Measurements from ENCODE around the gene FTSJ3.

The FTSJ3 gene

DNA sequence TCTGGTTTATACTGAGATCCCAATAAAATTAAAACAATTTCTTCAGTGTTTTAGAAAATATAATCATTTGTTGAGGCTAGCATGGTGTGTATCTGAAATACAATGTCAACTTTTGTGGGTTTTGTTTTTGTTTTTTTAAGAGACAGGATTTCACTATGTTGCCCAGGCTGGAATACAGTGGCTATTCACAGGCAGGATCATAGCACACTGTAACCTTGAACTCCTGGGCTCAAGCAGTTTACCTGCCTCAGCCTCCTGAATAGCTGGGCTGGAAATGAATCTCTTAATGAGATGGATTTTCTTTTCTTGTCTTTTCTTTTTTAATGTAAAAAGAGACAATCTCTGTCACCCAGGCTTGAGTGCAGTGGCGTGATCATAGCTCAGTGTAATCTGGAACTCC is 41.3 kb downstream of the FTSJ3 start:
- no peak for DNase-seq (ENCODE audit: low spot score)

DNA sequence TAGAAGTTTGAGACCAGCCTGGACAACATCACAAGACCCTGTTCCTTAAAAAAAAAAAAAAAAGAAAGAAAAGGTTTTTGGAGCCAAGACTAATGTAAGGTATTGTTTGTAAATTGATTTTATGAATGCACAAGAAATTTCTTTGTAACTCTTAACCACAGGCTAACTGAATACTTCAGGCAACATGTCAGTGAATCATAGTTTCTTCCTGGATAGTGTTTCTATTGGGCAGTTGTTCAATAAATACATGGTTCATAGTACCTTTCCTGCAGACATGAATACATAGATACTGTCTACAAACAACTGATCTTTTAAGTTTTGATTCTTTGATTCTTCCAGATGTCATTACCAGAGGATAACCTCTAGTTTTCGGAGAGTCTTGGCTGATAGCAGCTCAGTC is 41.9 kb downstream of the FTSJ3 start:
- DNase-seq (ENCODE audit: low spot score): peak; percentile 40

DNA sequence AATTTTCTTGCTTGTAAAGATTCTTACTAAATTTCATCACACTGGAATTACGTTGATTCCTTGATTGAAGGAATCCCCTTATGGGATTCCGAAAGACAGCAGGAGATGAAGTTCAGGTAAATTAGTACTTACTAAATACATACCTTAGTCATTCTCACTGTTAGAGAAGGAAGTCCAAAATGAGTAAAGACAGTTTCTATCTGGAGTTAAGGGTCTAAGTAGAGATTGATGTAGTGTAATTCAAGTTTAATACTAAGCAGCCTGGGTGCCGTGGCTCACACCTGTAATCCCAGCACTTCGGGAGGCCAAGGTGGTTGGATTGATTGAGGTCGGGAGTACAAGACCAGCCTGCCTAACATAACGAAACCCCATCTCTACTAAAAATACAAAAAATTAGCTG is 43.9 kb downstream of the FTSJ3 start:
- no peak for DNase-seq (ENCODE audit: low spot score)

DNA sequence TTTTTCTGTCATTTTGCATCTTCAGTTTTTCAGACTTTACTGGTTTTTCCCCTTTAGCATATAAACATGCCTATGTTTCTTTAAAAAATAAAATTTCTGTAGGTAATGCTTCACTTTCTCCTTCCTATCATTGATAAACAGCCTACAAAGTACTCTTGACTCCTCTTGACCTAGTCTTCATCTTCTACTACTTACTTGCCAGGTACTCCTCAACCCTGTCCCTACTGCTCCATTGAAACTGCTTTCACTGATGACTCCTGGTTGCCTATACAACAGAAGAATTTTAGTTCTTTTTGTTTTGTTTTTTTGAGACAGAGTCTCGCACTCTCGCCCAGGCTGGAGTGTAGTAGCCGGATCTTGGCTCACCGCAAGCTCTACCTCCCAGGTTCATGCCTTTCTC is 46.5 kb downstream of the FTSJ3 start:
- DNase-seq (ENCODE audit: low spot score): no peak

DNA sequence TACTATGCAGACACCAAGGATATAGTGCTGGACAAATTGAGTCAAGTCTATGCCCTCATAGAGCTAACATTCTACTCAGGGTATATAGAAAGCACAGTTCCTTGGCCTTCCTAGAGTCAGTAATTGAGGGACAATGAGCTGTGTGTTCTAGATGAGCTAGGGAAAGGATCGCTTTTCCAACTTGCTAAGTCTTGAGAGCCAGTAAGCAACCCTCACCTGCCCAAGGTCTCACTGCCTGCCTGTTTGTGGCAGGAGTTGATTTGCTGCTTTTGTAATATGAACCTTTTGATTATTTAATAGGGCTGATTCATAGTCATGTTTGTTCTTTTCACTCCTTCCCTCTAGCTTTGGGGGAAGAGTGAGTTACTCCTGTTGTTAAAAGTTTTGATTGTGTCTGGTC is 47.0 kb downstream of the FTSJ3 start:
- no peak for DNase-seq (ENCODE audit: low spot score)

DNA sequence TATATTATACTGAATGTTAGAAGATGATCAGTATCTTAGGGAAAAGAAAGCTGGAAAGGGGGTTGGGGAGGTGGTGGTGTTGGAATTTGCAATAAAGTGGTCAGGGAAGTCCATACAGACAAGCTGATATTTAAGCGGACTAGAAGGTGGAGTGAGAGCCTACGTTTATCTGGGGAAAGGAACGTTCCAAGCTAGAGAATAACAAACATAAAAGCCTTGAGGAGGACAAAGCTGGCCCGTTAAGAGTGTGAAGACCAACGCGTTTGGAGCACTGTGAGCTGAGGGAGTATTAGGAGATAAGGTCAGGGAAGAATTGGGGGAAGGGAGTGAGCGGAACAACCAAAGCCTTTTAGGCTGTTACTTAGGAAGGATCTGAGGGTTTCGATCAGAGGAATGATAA is 52.0 kb downstream of the FTSJ3 start:
- no peak for DNase-seq (ENCODE audit: low spot score)

DNA sequence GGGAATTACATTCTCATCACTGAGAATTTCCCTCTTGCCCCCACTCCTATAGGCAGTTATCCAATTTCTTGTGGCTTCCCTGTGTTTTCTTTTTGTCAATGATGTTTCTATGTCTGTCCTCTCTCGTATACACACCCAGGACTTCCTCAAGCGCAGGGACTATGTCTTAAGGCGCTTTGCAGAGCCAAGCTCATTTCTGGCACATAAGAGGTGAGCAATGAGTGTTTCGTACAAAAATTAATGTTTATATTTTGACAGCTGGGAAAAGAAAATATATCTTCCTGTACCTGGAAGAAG is 52.5 kb downstream of the FTSJ3 start:
- peak; percentile 21 for DNase-seq (ENCODE audit: low spot score)

DNA sequence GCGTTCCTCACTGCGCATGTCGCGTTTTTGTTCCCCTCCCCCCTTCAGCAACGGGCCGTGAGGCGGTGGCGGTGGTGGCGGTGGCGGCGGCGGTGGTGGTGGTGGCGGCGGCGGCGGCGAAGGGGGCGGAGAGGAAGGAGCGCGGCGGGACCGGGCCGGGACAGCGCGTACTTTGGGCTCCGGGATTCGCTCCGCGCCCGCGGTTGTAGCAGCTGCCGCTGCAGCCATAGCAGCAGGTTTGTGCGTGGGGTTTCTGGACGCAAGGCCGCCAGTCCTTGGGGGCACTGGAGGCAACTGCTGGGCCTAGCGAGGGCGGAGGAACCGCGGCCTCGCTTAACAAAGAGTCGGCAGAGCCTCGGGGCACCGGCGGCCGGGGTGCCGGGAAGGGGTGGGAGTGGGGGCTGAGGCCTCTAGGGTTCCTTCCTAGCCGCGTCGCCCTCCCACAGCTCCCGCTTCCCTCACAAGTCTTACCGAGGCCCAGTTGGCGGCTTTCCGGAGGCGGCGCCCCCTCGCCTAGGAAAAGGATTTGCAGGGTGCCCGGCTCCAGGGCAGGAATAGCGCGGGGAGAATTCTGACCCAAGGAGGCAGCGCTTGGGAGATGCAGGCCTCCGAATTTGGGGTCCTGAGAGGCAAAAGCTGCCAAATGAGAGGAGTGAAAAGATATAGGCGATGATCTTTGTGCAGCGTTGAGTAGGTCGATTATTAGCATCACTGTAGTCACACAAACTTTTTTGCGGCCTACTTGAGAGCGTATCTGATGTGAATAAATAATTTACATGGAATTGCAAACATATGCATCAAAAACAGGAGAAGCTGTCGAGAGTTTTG is 53.1 kb downstream of the FTSJ3 start, which contains the start of gene DDX42:
DDX42 (plus strand) TSS at position 30 of the 828 bp plus-strand sequence. CDS start 12,880 bp downstream, outside the sequence.
- DNase-seq (ENCODE audit: low spot score): peak; percentile 54

DNA sequence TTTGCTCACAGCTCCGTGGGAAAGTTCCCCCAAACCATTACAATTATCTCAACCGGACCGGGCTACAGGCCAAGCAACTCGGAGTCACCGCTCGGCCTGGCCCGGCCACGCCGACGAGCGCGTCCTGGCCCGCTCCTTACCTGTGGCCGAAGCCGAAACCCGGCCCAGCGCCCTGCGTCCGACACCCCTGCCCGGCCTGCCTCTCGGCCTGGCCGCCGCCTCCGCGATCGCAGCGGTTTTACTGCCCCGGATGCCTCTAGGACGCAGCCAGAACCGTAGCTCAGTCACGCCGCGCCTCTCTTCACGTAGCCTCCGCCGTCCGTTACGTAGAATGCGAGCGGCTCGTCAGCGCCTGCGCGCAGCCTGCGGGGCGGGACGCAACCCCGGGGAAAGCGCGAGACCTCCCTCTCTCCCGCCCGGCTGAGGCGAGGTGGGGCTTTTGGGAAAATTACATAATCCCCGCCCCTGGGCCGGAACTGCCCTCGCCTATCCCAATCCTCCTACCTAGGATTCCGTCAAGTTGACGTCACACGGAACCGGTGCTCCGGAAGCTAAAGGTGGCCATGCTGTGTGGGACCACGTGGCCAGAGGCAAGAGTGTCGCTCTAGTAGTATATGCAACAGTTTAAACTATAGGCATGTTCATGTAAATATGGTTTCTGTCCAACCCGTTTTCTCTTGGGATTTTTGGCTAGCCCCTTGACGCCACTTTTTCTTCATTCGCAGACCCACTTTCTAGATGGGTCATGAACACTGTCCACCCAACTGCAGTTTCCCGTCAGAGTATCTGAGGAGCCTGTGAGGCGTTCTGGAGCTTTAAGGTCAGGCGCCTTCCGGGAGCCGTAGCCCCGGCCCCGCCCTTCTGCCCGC is 54.0 kb downstream of the FTSJ3 start, which contains the start of gene CCDC47:
CCDC47 (minus strand) TSS at position 326 of the 869 bp plus-strand sequence. CDS start 7,422 bp downstream, outside the sequence.
- DNase-seq (ENCODE audit: low spot score): peak; percentile 99

DNA sequence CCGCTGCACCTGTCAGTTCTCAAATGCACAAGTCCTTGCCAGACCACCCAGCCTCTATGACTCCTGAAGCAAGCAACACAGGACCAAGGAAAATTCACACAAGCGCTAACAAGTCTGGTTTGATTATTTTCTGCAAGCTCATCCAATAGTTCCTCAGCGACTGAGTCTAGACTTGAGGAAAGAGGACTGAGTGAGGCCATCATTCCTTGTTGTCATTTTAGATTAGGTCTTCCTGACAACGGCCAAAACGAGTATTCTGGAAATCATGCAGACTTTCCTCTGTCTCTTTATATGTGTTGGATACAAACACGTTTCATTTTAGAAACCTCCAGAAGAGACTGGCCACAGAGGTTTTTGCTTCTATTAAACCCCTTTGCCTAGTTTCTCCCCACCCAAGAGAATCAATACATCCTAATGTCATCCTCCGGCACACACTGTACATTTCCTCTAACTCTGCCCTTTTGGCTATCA is 54.6 kb downstream of the FTSJ3 start:
- peak; percentile 17 for DNase-seq (ENCODE audit: low spot score)
